Measurements from ENCODE around the gene COPS7A. TPM values are rescaled to one million over a fixed set of nuclear protein-coding genes. Genes with fewer than 3 reads are reported as not detected.

COPS7A gene
- polyA plus RNA-seq, 1 donor = 61.9 TPM

GRCh38 chr12:6747216-6747615 lies 23.4 kb downstream of the COPS7A start:
- no peak for DNase-seq

- no peak for DNase-seq
Measured at GRCh38 chr12:6748761-6749160, 24.9 kb downstream of the COPS7A start.

GRCh38 chr12:6750506-6750905 lies 26.7 kb downstream of the COPS7A start:
- no peak for DNase-seq

- DNase-seq = no peak
Measured at GRCh38 chr12:6751767-6752166, 27.9 kb downstream of the COPS7A start.

GRCh38 chr12:6752167-6752920 lies 28.5 kb downstream of the COPS7A start:
- DNase-seq = peak; percentile 46

GRCh38 chr12:6752921-6753771 lies 29.3 kb downstream of the COPS7A start, which contains the start of gene MLF2:
Gene MLF2, minus strand, starts transcription at chr12:6753141. Its CDS starts 807 bp downstream, at chr12:6752334.
- peak; percentile 98 for DNase-seq

- DNase-seq = no peak
Measured at GRCh38 chr12:6753772-6754356, 30.0 kb downstream of the COPS7A start.

- DNase-seq = no peak
Measured at GRCh38 chr12:6754411-6754810, 30.6 kb downstream of the COPS7A start.

GRCh38 chr12:6757028-6757690 lies 33.3 kb downstream of the COPS7A start:
- DNase-seq = no peak

- DNase-seq = no peak
Measured at GRCh38 chr12:6758506-6759095, 34.8 kb downstream of the COPS7A start.

GRCh38 chr12:6759741-6760140 lies 35.9 kb downstream of the COPS7A start:
- DNase-seq = no peak

GRCh38 chr12:6763380-6763779 lies 39.5 kb downstream of the COPS7A start:
- DNase-seq = no peak

- DNase-seq = peak; percentile 98
Measured at GRCh38 chr12:6764011-6764828, 40.4 kb downstream of the COPS7A start.

GRCh38 chr12:6765048-6765633 lies 41.3 kb downstream of the COPS7A start:
- no peak for DNase-seq

- peak; percentile 88 for DNase-seq
Measured at GRCh38 chr12:6765634-6766581, 42.1 kb downstream of the COPS7A start, which contains the start of gene PTMS. Gene PTMS, plus strand, starts transcription at chr12:6766363. Its CDS starts 343 bp downstream, at chr12:6766706.

GRCh38 chr12:6766651-6767349 lies 43.0 kb downstream of the COPS7A start:
- peak; percentile 72 for DNase-seq

- peak; percentile 34 for DNase-seq
Measured at GRCh38 chr12:6767353-6768319, 43.8 kb downstream of the COPS7A start.

Data from left kidney (tissue), 2 donors.